GM12878 (cell line): ENCODE data around the gene EFCAB8.

Experiments used
- EP300 ChIP-seq, 2 experiments: fragments of 150-350 bp in 1 of 2; IDR thresholded peaks; 2 replicates each; pipeline ENCODE4 v1.6.1; 2011 to 2012; ENCODE audit warnings: low read depth in 2 of 2, low read length in 2 of 2, borderline replicate concordance in 1 of 2, improper control_type of control experiment in 1 of 2, inconsistent platforms in 1 of 2; ENCODE audit not compliant: control insufficient read depth in 1 of 2
- EZH2 ChIP-seq: IDR thresholded peaks from 2 replicates; pipeline ENCODE4 v1.6.1; 2012; ENCODE audit warnings: low read depth, mild to moderate bottlenecking, control low read depth, inconsistent platforms, low read length, borderline replicate concordance; ENCODE audit not compliant: control insufficient read depth
- JUNB ChIP-seq: IDR thresholded peaks from 2 replicates; pipeline ENCODE4 v1.6.1; 2016; ENCODE audit warnings: antibody characterized with exemption, mild to moderate bottlenecking
- NFIC ChIP-seq: IDR thresholded peaks from 2 replicates; pipeline ENCODE4 v1.6.1; 2012; ENCODE audit warnings: low read depth, mild to moderate bottlenecking, inconsistent platforms, low read length, moderate library complexity
- POLR2A ChIP-seq: IDR thresholded peaks from 2 replicates; pipeline ENCODE4 v1.6.1; 2011; ENCODE audit warnings: low read depth, mild to moderate bottlenecking, low read length
- POLR2AphosphoS5 ChIP-seq: IDR thresholded peaks from 2 replicates; pipeline ENCODE4 v1.6.1; 2011; ENCODE audit warnings: mild to moderate bottlenecking, low read length, inconsistent platforms
- ZNF207 ChIP-seq: fragments of 450-650 bp; IDR thresholded peaks from 2 replicates; pipeline ENCODE4 v1.6.1; 2014; ENCODE audit warnings: antibody characterized with exemption, mild to moderate bottlenecking, borderline replicate concordance
- TF ChIP-seq, protein P1 (sequence below), 3 experiments: IDR thresholded peaks in 2 of 3; conservative IDR thresholded peaks in 1 of 3; 2 replicates each; pipeline ENCODE4 v1.5.1; 2011; ENCODE audit warnings: low read depth in 3 of 3, low read length in 3 of 3, mild to moderate bottlenecking in 3 of 3, control low read depth in 2 of 3, moderate library complexity in 2 of 3, inconsistent platforms in 1 of 3, mixed read lengths in 1 of 3; ENCODE audit not compliant: control insufficient read depth in 2 of 3, insufficient read depth in 1 of 3; ENCODE audit errors: extremely low read depth in 1 of 3
- TF ChIP-seq, protein P2 (sequence below): IDR thresholded peaks from 2 replicates; pipeline ENCODE4 v1.6.1; 2011; ENCODE audit warnings: low read depth, mild to moderate bottlenecking, low read length, moderate library complexity, borderline replicate concordance; ENCODE audit errors: extremely low read depth
- TF ChIP-seq, protein P3 (sequence below): fragments of 150-350 bp; IDR thresholded peaks from 2 replicates; pipeline ENCODE4 v1.6.1; 2016; ENCODE audit warnings: low read depth, low read length
- TF ChIP-seq, protein P4 (sequence below): IDR thresholded peaks from 2 replicates; pipeline ENCODE4 v1.6.1; 2012; ENCODE audit warnings: low read length, inconsistent platforms

DNA sequence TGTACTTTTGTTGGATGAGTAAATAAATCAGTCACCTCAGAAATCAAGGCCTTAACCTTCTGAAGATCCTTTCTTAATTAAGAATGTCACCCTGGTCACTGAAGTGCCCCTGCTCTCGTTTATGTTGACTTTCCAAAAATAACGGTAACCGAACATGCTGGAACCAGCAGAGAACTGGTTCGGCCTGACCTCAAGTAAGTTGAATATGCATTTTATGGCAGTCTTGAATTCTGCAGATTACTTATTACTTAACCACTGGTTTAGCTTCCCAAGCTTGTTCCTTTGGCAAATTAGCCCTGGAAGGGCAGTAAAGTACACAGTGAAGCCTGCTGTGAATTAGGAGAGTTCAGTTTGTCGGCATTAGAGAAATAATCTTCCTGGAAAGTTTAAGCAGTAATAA lies 26.7 kb upstream of the EFCAB8 start:
- TF ChIP-seq NFIC (no peak), POLR2AphosphoS5 (no peak), ZNF207 (no peak), EZH2 (no peak), JUNB (no peak), POLR2A (no peak), EP300 (IDR thresholded peaks at IDR 0.05; ENCODE audit: borderline replicate concordance in 1 of 2, control insufficient read depth in 1 of 2, low read depth in 2 of 2, low read length in 2 of 2) (no peak)
- TF ChIP-seq, protein P1, sequence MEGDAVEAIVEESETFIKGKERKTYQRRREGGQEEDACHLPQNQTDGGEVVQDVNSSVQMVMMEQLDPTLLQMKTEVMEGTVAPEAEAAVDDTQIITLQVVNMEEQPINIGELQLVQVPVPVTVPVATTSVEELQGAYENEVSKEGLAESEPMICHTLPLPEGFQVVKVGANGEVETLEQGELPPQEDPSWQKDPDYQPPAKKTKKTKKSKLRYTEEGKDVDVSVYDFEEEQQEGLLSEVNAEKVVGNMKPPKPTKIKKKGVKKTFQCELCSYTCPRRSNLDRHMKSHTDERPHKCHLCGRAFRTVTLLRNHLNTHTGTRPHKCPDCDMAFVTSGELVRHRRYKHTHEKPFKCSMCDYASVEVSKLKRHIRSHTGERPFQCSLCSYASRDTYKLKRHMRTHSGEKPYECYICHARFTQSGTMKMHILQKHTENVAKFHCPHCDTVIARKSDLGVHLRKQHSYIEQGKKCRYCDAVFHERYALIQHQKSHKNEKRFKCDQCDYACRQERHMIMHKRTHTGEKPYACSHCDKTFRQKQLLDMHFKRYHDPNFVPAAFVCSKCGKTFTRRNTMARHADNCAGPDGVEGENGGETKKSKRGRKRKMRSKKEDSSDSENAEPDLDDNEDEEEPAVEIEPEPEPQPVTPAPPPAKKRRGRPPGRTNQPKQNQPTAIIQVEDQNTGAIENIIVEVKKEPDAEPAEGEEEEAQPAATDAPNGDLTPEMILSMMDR (IDR thresholded peaks at IDR 0.05 in 2 of 3, conservative IDR thresholded peaks at IDR 0.05 in 1 of 3; ENCODE audit: control insufficient read depth in 2 of 3, extremely low read depth in 1 of 3, insufficient read depth in 1 of 3, low read depth in 3 of 3, low read length in 3 of 3), result no peak
- TF ChIP-seq, protein P2, sequence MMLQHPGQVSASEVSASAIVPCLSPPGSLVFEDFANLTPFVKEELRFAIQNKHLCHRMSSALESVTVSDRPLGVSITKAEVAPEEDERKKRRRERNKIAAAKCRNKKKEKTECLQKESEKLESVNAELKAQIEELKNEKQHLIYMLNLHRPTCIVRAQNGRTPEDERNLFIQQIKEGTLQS, result no peak
- TF ChIP-seq, protein P3, sequence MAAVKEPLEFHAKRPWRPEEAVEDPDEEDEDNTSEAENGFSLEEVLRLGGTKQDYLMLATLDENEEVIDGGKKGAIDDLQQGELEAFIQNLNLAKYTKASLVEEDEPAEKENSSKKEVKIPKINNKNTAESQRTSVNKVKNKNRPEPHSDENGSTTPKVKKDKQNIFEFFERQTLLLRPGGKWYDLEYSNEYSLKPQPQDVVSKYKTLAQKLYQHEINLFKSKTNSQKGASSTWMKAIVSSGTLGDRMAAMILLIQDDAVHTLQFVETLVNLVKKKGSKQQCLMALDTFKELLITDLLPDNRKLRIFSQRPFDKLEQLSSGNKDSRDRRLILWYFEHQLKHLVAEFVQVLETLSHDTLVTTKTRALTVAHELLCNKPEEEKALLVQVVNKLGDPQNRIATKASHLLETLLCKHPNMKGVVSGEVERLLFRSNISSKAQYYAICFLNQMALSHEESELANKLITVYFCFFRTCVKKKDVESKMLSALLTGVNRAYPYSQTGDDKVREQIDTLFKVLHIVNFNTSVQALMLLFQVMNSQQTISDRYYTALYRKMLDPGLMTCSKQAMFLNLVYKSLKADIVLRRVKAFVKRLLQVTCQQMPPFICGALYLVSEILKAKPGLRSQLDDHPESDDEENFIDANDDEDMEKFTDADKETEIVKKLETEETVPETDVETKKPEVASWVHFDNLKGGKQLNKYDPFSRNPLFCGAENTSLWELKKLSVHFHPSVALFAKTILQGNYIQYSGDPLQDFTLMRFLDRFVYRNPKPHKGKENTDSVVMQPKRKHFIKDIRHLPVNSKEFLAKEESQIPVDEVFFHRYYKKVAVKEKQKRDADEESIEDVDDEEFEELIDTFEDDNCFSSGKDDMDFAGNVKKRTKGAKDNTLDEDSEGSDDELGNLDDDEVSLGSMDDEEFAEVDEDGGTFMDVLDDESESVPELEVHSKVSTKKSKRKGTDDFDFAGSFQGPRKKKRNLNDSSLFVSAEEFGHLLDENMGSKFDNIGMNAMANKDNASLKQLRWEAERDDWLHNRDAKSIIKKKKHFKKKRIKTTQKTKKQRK, result no peak
- TF ChIP-seq, protein P4, sequence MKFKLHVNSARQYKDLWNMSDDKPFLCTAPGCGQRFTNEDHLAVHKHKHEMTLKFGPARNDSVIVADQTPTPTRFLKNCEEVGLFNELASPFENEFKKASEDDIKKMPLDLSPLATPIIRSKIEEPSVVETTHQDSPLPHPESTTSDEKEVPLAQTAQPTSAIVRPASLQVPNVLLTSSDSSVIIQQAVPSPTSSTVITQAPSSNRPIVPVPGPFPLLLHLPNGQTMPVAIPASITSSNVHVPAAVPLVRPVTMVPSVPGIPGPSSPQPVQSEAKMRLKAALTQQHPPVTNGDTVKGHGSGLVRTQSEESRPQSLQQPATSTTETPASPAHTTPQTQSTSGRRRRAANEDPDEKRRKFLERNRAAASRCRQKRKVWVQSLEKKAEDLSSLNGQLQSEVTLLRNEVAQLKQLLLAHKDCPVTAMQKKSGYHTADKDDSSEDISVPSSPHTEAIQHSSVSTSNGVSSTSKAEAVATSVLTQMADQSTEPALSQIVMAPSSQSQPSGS, result no peak
